C4-2B (cell line): Measurements from ENCODE around the gene CLIC3.

Experiments used
- CTCF ChIP-seq: fragments of 450-650 bp; conservative IDR thresholded peaks from 2 replicates; pipeline ENCODE4 v1.5.1; 2017; ENCODE audit warnings: mild to moderate bottlenecking
- ZFX ChIP-seq: fragments of 450-650 bp; IDR thresholded peaks from 2 replicates; pipeline ENCODE4 v1.6.1; 2017

GRCh38 chr9:136963341-136963740 lies 33.0 kb downstream of the CLIC3 start:
- TF ChIP-seq CTCF (no peak), ZFX (no peak)
